Fibroblast of the aortic adventitia (primary cell): ENCODE results near the gene DOCK9. TPM values are rescaled to one million over a fixed set of nuclear protein-coding genes. Genes with fewer than 3 reads are reported as not detected.

Source experiments
- DNase-seq: peaks from one replicate; pipeline ENCODE4 v3.0.0-alpha.2; 2010; ENCODE audit warnings: low read depth
- H3K4me3 ChIP-seq: 2 replicates; pipeline ENCODE4 v1.5.1; 2011; ENCODE audit warnings: low read depth, mild to moderate bottlenecking, control low read depth, low read length, moderate library complexity
- total RNA-seq: library from RNA; depleted of rRNA; stranded (reverse); fragments of >200 nt; gene quantifications from 2 replicates; pipeline ENCODE4 v1.2.3, GENCODE V29; 2012; ENCODE audit warnings: low replicate concordance
- TF ChIP-seq, protein P1 (sequence below): IDR thresholded peaks from 2 replicates; pipeline ENCODE4 v1.5.1; 2011; ENCODE audit warnings: mild to moderate bottlenecking, low read length, control low read depth, inconsistent platforms; ENCODE audit not compliant: insufficient read depth

DOCK9 gene
- total RNA-seq, 1 donor, result 28.1 TPM

DNA sequence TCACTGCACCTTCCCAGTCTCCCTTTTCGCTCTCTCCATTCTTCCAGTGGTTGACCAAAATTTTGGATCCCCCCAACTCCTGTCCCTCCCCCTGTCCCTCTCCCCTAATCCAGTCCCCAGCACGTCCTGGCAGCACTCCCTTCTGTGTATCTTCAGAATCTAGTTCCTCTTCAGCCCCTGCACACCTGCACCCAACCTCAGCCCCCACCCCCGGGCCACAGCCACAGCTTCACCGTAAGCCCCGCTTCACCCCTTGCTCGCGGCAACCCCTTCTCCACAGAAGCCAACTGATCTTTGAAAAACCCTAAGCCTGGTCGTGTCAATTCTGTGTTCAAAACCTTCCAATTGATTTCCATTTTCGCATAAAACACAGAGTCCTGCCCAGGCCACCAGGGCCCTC, 189.9 kb downstream of the DOCK9 start:
- TF ChIP-seq, protein P1, sequence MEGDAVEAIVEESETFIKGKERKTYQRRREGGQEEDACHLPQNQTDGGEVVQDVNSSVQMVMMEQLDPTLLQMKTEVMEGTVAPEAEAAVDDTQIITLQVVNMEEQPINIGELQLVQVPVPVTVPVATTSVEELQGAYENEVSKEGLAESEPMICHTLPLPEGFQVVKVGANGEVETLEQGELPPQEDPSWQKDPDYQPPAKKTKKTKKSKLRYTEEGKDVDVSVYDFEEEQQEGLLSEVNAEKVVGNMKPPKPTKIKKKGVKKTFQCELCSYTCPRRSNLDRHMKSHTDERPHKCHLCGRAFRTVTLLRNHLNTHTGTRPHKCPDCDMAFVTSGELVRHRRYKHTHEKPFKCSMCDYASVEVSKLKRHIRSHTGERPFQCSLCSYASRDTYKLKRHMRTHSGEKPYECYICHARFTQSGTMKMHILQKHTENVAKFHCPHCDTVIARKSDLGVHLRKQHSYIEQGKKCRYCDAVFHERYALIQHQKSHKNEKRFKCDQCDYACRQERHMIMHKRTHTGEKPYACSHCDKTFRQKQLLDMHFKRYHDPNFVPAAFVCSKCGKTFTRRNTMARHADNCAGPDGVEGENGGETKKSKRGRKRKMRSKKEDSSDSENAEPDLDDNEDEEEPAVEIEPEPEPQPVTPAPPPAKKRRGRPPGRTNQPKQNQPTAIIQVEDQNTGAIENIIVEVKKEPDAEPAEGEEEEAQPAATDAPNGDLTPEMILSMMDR, result no peak
- H3K4me3 ChIP-seq, result no peak overlapping the region
- DNase-seq, result no peak

DNA sequence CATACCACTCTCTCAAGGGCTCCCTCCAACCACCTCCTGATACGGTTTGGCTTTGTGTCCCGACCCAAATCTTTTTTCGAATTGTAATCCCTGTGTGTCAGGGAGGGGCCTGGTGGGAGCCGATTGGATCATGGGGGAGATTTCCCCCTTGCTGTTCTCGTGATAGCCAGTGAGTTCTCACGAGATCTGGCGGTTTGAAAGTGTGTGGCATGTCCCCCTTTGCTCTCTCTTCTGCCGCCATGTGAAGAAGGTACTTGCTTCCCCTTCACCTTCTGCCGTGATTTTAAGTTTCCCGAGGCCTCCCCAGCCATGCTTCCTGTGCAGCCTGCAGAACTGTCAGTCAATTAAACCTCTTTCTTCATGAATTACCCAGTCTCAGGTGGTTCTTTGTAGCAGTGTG, 190.7 kb downstream of the DOCK9 start:
- TF ChIP-seq, protein P1, result no peak
- no peak overlapping the region for H3K4me3 ChIP-seq
- DNase-seq, result no peak

DNA sequence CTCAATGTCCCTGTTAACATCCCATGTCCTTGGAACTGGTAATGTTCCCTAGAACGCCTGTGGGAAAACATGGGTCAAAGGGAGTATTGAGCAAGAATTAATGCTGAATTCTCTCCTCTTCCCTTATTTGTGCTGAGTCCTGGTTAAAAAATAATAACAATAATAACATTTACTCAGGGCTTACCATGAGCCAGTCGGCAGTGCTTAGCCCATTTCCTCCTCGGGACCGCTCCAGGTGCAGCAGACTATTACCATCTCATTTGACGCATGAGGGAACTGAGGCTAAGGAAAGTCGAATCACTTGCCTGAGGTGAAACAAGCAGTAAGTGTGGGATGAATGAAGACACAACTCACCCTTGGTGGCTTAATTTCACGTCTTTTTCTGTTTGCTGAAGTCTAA, 191.8 kb downstream of the DOCK9 start:
- TF ChIP-seq, protein P1, result no peak
- no peak for DNase-seq
- H3K4me3 ChIP-seq, result no peak overlapping the region

DNA sequence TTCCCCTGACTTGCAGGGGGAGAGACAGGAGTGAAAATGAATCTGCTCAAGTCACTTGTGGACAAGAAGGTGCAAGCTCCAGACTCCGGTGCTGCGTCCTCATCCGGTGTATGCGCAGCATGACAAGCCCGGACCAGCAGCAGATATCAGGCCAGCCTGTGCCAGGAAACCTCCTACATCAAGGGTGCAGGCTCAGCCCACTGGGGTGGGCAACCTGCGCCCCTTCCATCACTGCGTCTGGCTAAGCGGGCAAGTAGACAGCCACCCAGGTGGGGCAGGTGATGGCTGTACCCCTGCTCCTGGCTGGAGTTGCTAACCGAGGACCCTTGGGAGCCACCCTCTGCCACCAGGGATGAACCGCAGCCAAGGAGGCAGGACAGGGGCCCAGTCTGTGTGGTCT, 192.5 kb downstream of the DOCK9 start:
- no peak for DNase-seq
- no peak overlapping the region for H3K4me3 ChIP-seq
- TF ChIP-seq, protein P1, result no peak

DNA sequence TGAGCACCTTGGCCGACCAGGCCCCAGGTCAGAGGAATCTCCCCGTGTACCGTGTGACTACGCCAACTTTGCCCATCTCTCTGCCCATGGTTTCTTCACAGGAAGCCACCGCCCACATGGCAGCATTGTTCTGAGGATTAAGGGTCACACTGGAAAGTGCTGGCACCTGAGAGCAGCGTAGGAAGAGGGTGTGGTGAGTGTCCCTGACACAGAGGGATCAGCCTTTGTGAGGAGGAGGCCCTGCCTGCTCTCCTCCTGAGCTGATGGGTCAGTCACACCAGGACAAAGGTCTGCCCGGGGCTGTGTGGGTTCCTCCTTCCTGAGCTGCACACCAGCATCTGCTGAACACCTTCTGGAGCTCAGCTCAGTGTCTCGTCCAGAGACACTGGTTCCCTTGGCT, 193.2 kb downstream of the DOCK9 start:
- no peak for DNase-seq
- no peak overlapping the region for H3K4me3 ChIP-seq
- TF ChIP-seq, protein P1, result no peak

DNA sequence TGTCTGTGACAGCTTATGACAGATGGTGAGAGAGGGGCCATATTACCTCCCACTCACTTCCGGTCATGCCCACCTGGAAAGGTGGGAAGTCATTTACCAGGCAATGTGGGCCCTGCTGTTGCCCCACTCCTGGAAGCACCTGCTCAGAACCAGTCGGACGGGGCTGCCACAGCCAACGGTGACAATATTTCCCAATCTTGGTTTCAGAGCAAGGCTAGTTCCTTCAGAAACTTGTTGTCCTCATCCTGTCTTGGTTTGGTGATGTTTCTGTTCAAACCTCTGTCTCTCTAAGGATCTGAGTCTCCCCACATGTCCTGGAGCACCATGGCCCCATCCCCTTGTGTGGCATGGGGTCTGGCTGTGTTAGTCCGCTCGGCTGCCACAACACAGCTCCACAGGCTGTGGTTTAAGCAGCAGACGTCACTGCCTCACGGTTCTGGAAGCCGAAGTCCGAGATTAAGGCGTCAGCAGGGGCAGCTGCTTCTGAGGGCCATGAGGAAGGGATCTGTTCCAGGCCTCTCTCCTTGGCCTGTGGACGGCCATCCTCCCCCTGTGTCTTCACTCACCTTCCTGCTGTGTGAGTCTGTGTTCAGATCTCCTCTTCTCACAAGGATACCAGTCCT, 193.9 kb downstream of the DOCK9 start:
- DNase-seq, result no peak
- TF ChIP-seq, protein P1, result no peak
- H3K4me3 ChIP-seq, result no peak overlapping the region

DNA sequence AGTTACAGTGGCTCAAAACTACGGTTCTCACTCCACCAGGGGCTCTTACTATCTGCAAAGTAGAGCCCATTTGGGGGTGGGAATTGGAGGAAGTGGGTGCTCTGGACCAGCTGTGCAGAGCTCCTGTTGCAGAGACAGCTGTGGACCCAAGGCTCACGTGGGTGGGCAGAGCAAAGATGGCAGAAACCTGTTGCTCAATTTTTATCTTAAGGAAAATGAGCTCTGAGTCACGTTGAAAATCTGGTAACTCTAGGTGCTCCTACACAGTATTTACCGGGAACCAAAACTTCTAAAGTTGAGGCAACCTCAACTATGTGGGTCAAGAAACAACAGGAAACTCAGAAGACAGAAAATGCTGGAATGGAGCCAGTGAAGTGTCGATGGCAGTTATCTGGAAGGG, 195.2 kb downstream of the DOCK9 start:
- DNase-seq, result peak; percentile 15
- H3K4me3 ChIP-seq, result no peak overlapping the region
- TF ChIP-seq, protein P1, result no peak
